Lower leg skin (tissue), 4 donors: Measurements from ENCODE around the gene WDR75. TPM values are rescaled to one million over a fixed set of nuclear protein-coding genes. Genes with fewer than 3 reads are reported as not detected.

ENCODE experiments used
- DNase-seq, 2 donors: peaks; one replicate each; pipeline ENCODE4 v3.0.0-alpha.2; 2019; ENCODE audit warnings: low spot score in 2 of 2
- H3K4me3 ChIP-seq: fragments of 200-600 bp; sonication (generic); 2 replicates; pipeline ENCODE4 v1.5.1; 2017; ENCODE audit warnings: mild to moderate bottlenecking, low read depth; ENCODE audit not compliant: poor library complexity, severe bottlenecking
- POLR2A ChIP-seq, 2 donors: fragments of 450-650 bp; IDR thresholded peaks; one replicate each; pipeline ENCODE4 v1.6.1; 2016 to 2017; ENCODE audit warnings: antibody characterized with exemption in 2 of 2, mild to moderate bottlenecking in 1 of 2, moderate library complexity in 1 of 2
- WGBS, 2 donors: methylation state at CpG; one replicate each; pipeline ENCODE4 v1.1.5; 2018; 5-methylcytosine and 5-hydroxymethylcytosine counted together
- intact Hi-C: fragments of 100-400 bp; cut with DNase I; formaldehyde crosslinking; loops from one replicate; pipeline ENCODE4 v1.15.0; 2023; ENCODE audit warnings: low total_unique reads
- total RNA-seq, 4 donors: library from RNA; depleted of rRNA; stranded (reverse); fragments of >200 nt; gene quantifications; one replicate each; pipeline ENCODE4 v1.1.0, GENCODE V29; 2016
- TF ChIP-seq, protein P1 (sequence below), 3 donors: fragments of 450-650 bp; IDR thresholded peaks; one replicate each; pipeline ENCODE4 v1.5.1; 2016; ENCODE audit warnings: antibody characterized with exemption in 3 of 3, mild to moderate bottlenecking in 3 of 3, moderate library complexity in 2 of 3

Gene WDR75
- total RNA-seq, 4 donors from 2014 or later, result 20.8 to 38.1 (median 26.4) TPM

DNA sequence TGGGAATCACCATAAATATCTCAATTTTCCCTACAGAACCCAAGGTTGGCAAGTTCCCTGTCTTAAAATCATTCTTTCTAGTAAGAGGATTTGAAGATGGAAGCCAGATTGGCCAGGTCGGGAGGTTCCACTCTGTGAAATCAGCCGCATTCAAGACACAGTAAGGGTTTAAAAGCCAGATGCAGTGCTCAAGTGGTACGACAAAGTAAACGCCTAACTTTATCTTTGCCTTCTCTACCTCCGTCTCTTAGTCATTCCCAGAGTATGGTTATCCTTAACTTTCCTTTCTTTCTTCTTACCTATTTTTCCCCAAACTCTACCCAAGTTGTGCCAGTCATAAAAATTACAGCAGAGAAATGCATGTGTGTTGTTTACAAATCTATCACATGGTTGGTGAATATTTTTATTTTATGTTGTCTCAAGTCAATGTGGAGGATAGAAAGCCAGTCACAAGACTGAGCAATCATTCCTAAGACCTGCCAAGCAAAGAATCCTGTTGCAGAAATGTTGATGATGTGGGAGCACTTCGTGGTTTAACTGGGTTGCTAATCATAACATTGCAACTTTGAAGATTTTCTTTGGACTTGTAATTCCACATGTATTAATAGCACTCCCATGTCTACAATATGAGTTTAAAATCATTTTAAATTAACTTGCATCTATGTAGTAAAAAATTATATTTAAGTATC, 76.7 kb downstream of the WDR75 start:
- no peak overlapping the region for H3K4me3 ChIP-seq
- WGBS, 2 donors, result 89 to 91% methylated on average over 6 of the region's 6 CpGs
- no peak for TF ChIP-seq POLR2A (IDR thresholded peaks at IDR 0.05)
- TF ChIP-seq, protein P1, sequence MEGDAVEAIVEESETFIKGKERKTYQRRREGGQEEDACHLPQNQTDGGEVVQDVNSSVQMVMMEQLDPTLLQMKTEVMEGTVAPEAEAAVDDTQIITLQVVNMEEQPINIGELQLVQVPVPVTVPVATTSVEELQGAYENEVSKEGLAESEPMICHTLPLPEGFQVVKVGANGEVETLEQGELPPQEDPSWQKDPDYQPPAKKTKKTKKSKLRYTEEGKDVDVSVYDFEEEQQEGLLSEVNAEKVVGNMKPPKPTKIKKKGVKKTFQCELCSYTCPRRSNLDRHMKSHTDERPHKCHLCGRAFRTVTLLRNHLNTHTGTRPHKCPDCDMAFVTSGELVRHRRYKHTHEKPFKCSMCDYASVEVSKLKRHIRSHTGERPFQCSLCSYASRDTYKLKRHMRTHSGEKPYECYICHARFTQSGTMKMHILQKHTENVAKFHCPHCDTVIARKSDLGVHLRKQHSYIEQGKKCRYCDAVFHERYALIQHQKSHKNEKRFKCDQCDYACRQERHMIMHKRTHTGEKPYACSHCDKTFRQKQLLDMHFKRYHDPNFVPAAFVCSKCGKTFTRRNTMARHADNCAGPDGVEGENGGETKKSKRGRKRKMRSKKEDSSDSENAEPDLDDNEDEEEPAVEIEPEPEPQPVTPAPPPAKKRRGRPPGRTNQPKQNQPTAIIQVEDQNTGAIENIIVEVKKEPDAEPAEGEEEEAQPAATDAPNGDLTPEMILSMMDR (IDR thresholded peaks at IDR 0.05), result no peak
- intact Hi-C loops, result no loop called here
- no peak for DNase-seq

DNA sequence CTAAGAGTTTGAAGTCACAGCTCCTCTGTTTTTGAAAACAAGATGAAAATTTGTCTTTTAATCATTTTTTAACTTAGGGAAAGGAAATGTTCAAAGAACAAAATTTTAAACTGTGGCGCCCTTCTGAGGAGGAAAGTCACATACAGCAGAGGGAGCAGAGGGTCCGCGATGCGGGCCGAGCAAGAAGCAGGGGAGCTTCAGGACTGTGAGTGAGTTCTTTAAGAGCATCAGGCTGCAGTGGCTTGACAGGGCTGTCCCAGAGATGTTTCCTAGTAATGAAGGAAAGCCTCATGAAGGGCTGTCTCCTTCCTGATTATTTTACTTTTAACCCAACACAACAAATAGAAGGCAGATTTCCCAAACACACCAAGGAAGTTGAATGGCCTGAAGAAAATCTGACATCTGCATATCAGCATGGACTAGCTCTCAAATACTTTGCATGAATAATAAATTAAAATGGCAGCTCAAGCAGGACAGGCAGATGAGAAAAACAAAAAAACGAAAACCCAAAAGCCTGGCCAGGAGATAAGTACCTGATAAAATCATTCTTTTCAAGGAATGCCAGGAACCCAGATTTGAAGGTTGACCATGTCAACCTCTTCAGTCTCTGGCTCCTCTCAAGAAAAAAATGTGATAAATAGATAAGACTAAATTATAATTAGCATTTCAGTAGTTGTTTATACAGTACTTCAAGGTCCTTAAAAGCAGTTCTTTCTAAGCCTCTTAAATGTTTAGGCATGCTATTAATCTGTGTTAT, 78.5 kb downstream of the WDR75 start:
- DNase-seq, result no peak
- TF ChIP-seq POLR2A (IDR thresholded peaks at IDR 0.05), result no peak
- TF ChIP-seq, protein P1 (IDR thresholded peaks at IDR 0.05), result no peak
- intact Hi-C loops, result no loop called here
- no peak overlapping the region for H3K4me3 ChIP-seq
- 73 to 83% methylated on average over 6 of the region's 6 CpGs for WGBS, 2 donors

DNA sequence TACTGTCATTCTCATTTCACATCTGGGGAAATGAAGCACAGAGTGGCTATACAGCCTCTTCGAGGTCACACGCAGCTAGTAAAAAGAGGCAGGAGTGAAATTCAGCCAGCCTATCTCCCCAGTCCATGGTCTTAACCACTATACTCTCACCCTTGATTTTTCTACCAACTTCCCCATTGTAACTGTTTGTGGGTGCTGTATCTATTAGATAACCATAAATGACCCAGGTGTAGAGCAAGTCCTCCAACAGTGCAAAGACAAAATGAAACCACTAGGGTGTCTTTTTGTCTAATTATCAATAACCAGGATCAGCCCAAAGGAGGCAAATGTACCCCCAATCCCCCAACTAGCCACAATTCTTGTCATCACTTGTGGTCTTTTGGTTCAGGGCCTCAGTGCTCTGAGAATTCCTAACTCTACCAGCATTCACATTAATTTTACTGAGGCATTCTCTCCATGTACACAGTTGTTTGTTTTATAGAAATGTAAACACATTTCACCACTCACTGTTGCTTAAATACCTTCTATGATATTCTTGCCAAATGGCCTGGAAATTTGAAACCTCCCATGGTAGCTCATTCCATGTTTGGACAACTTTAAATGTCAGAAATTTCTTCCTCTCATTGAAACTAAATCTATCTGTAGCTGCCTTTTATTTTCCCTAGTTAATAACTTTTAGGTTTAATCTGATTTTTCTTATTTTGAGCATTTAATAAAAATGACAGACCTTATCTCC, 80.6 kb downstream of the WDR75 start:
- H3K4me3 ChIP-seq, result no peak overlapping the region
- 93 to 96% methylated on average over 2 of the region's 2 CpGs for WGBS, 2 donors
- no peak for DNase-seq
- intact Hi-C loops, result no loop called here
- TF ChIP-seq POLR2A (IDR thresholded peaks at IDR 0.05), result no peak
- TF ChIP-seq, protein P1 (IDR thresholded peaks at IDR 0.05), result no peak

DNA sequence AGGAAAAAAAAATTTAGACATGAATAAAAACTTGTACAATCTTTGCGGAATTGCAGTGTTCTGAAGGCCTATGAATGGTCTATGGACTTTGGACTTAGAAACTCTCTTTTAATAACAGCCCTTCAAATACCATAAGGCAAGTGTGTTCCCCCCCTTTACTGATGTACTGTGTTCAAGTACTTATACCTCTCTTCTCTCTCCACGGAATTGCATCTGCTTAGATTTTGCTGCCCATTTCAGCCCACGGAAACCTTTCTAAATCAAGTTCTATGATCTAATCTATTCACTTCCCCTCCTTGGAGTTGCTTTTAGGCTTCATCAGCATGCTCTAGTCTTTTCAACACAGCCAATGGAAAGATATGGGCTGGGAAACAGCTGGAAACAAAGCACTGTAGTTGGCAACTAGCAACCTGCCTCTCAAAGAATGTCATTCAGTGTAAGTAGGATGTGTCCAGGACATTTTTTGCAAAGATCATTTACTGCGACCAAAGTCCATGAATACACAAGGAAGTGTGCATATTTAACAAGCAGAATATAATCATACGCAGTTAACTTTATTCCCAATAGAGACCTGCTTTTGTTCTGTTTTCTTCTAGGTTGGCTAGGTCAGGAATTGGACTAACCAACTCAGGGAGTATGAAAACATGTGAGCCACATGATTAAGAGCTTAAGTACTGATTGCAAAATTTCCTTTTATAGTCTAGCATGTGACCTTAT, 81.3 kb downstream of the WDR75 start:
- intact Hi-C loops, result no loop called here
- WGBS, 2 donors, result 54 to 60% methylated on average over 5 of the region's 5 CpGs
- TF ChIP-seq, protein P1 (IDR thresholded peaks at IDR 0.05), result no peak
- no peak for TF ChIP-seq POLR2A (IDR thresholded peaks at IDR 0.05)
- no peak overlapping the region for H3K4me3 ChIP-seq
- DNase-seq, result no peak

DNA sequence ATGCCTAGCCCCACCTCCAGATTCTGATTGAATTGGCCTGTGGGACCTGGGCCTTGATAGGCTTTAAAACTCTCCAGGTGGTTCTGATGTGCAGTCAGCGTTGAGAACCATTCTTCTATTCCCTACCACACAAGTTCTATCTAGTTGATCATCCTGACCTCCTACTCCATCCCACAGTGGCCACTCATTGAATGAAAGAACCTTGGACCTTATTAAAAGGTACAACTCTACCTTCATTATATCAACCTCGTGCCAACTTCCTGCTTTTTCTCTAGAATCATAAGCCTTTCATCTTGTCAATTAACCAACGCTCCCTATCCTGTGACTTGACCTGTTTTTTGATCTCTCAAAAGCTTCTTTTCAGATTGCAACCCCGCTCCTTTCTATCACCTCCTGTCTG, 83.5 kb downstream of the WDR75 start:
- H3K4me3 ChIP-seq, result no peak overlapping the region
- no peak for DNase-seq
- 83 to 93% methylated on average over 4 of the region's 4 CpGs for WGBS, 2 donors
- no peak for TF ChIP-seq POLR2A (IDR thresholded peaks at IDR 0.05)
- TF ChIP-seq, protein P1 (IDR thresholded peaks at IDR 0.05), result no peak
- intact Hi-C loops, result no loop called here
